ENCODE data around the gene TLCD4. TPM values are rescaled to one million over a fixed set of nuclear protein-coding genes. Genes with fewer than 3 reads are reported as not detected.

The TLCD4 gene
- total and polyA plus RNA-seq, 2 of the 13 experiments (the other 11 are each of a cell fraction or from before 2014, with no cell fraction given) = 4.7 to 14.5 TPM

DNA sequence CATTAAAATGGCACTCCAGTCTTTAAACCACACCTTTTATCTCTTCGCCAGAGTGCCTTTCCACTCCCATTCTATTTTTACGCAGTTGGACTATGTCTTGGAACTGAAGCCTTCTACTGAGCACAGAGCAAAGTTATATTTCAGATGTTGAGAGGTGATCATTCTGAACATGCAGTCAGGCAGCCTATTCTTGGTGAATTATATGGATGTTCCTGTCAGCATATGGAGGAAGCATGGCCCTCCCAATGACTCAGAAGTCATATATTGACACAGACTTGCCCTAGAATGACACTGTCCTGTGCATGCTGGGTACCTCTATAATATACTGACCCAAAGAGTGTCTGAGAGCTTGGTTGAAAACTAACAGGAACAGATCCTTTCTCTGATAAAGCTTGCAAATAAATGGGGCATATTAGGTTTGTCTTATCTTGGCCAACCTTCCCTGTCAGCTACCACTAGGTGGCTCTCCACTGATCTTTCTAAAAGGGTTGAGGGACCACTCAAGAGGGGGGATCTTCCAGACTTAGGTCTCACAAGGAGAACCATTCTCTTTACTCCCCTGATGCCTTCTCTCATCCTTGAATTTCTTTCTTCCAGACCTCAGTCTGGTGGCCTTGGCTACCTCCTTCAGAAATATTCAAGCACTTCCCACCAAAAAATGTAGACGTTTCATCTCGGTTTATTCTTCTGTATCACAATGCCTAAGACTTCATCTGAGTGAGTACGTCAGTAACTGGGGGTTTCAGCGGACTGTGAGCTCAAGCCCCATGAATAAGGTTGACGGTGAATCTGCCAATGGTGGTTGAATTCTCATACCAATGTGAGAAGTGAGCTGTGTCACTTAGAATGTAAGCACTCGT, 32.6 kb upstream of the TLCD4 start (continued):
- TF ChIP-seq, protein P1, sequence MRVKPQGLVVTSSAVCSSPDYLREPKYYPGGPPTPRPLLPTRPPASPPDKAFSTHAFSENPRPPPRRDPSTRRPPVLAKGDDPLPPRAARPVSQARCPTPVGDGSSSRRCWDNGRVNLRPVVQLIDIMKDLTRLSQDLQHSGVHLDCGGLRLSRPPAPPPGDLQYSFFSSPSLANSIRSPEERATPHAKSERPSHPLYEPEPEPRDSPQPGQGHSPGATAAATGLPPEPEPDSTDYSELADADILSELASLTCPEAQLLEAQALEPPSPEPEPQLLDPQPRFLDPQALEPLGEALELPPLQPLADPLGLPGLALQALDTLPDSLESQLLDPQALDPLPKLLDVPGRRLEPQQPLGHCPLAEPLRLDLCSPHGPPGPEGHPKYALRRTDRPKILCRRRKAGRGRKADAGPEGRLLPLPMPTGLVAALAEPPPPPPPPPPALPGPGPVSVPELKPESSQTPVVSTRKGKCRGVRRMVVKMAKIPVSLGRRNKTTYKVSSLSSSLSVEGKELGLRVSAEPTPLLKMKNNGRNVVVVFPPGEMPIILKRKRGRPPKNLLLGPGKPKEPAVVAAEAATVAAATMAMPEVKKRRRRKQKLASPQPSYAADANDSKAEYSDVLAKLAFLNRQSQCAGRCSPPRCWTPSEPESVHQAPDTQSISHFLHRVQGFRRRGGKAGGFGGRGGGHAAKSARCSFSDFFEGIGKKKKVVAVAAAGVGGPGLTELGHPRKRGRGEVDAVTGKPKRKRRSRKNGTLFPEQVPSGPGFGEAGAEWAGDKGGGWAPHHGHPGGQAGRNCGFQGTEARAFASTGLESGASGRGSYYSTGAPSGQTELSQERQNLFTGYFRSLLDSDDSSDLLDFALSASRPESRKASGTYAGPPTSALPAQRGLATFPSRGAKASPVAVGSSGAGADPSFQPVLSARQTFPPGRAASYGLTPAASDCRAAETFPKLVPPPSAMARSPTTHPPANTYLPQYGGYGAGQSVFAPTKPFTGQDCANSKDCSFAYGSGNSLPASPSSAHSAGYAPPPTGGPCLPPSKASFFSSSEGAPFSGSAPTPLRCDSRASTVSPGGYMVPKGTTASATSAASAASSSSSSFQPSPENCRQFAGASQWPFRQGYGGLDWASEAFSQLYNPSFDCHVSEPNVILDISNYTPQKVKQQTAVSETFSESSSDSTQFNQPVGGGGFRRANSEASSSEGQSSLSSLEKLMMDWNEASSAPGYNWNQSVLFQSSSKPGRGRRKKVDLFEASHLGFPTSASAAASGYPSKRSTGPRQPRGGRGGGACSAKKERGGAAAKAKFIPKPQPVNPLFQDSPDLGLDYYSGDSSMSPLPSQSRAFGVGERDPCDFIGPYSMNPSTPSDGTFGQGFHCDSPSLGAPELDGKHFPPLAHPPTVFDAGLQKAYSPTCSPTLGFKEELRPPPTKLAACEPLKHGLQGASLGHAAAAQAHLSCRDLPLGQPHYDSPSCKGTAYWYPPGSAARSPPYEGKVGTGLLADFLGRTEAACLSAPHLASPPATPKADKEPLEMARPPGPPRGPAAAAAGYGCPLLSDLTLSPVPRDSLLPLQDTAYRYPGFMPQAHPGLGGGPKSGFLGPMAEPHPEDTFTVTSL (CRISPR knock-in tag; IDR thresholded peaks at IDR 0.05; ENCODE audit: borderline replicate concordance) = no peak; the same call in 1 of the 2 replicates
- TF ChIP-seq, protein P2, sequence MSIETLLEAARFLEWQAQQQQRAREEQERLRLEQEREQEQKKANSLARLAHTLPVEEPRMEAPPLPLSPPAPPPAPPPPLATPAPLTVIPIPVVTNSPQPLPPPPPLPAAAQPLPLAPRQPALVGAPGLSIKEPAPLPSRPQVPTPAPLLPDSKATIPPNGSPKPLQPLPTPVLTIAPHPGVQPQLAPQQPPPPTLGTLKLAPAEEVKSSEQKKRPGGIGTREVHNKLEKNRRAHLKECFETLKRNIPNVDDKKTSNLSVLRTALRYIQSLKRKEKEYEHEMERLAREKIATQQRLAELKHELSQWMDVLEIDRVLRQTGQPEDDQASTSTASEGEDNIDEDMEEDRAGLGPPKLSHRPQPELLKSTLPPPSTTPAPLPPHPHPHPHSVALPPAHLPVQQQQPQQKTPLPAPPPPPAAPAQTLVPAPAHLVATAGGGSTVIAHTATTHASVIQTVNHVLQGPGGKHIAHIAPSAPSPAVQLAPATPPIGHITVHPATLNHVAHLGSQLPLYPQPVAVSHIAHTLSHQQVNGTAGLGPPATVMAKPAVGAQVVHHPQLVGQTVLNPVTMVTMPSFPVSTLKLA (IDR thresholded peaks at IDR 0.05) = peak; percentile 37; the same call in 1 of the 2 replicates
- TF ChIP-seq, protein P3, sequence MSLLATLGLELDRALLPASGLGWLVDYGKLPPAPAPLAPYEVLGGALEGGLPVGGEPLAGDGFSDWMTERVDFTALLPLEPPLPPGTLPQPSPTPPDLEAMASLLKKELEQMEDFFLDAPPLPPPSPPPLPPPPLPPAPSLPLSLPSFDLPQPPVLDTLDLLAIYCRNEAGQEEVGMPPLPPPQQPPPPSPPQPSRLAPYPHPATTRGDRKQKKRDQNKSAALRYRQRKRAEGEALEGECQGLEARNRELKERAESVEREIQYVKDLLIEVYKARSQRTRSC (CRISPR knock-in tag; IDR thresholded peaks at IDR 0.05; ENCODE audit: low read depth) = no peak
- TF ChIP-seq ZNF782 (CRISPR knock-in tag; IDR thresholded peaks at IDR 0.05; ENCODE audit: borderline replicate concordance) (no peak), SKI (IDR thresholded peaks at IDR 0.05; ENCODE audit: partially characterized antibody) (peak; percentile 66), BRD4 (CRISPR knock-in tag; IDR thresholded peaks at IDR 0.05) (no peak), RFXAP (CRISPR knock-in tag; IDR thresholded peaks at IDR 0.05; ENCODE audit: borderline replicate concordance) (no peak)
- TF ChIP-seq, protein P4, sequence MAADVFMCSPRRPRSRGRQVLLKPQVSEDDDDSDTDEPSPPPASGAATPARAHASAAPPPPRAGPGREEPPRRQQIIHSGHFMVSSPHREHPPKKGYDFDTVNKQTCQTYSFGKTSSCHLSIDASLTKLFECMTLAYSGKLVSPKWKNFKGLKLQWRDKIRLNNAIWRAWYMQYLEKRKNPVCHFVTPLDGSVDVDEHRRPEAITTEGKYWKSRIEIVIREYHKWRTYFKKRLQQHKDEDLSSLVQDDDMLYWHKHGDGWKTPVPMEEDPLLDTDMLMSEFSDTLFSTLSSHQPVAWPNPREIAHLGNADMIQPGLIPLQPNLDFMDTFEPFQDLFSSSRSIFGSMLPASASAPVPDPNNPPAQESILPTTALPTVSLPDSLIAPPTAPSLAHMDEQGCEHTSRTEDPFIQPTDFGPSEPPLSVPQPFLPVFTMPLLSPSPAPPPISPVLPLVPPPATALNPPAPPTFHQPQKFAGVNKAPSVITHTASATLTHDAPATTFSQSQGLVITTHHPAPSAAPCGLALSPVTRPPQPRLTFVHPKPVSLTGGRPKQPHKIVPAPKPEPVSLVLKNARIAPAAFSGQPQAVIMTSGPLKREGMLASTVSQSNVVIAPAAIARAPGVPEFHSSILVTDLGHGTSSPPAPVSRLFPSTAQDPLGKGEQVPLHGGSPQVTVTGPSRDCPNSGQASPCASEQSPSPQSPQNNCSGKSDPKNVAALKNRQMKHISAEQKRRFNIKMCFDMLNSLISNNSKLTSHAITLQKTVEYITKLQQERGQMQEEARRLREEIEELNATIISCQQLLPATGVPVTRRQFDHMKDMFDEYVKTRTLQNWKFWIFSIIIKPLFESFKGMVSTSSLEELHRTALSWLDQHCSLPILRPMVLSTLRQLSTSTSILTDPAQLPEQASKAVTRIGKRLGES (CRISPR knock-in tag; IDR thresholded peaks at IDR 0.05; ENCODE audit: borderline replicate concordance) = no peak
- TF ChIP-seq, protein P5, sequence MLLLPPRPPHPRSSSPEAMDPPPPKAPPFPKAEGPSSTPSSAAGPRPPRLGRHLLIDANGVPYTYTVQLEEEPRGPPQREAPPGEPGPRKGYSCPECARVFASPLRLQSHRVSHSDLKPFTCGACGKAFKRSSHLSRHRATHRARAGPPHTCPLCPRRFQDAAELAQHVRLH (CRISPR knock-in tag; IDR thresholded peaks at IDR 0.05; ENCODE audit: borderline replicate concordance, low read depth) = no peak
- TF ChIP-seq, protein P6, sequence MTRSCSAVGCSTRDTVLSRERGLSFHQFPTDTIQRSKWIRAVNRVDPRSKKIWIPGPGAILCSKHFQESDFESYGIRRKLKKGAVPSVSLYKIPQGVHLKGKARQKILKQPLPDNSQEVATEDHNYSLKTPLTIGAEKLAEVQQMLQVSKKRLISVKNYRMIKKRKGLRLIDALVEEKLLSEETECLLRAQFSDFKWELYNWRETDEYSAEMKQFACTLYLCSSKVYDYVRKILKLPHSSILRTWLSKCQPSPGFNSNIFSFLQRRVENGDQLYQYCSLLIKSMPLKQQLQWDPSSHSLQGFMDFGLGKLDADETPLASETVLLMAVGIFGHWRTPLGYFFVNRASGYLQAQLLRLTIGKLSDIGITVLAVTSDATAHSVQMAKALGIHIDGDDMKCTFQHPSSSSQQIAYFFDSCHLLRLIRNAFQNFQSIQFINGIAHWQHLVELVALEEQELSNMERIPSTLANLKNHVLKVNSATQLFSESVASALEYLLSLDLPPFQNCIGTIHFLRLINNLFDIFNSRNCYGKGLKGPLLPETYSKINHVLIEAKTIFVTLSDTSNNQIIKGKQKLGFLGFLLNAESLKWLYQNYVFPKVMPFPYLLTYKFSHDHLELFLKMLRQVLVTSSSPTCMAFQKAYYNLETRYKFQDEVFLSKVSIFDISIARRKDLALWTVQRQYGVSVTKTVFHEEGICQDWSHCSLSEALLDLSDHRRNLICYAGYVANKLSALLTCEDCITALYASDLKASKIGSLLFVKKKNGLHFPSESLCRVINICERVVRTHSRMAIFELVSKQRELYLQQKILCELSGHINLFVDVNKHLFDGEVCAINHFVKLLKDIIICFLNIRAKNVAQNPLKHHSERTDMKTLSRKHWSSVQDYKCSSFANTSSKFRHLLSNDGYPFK (CRISPR knock-in tag; IDR thresholded peaks at IDR 0.05; ENCODE audit: borderline replicate concordance) = no peak
